HCEC 1CT (cell line): ENCODE results near the gene PCBP2.

Experiments used
- DNase-seq: peaks from one replicate; pipeline ENCODE4 v3.0.0-alpha.2; 2017

PCBP2 gene

DNA sequence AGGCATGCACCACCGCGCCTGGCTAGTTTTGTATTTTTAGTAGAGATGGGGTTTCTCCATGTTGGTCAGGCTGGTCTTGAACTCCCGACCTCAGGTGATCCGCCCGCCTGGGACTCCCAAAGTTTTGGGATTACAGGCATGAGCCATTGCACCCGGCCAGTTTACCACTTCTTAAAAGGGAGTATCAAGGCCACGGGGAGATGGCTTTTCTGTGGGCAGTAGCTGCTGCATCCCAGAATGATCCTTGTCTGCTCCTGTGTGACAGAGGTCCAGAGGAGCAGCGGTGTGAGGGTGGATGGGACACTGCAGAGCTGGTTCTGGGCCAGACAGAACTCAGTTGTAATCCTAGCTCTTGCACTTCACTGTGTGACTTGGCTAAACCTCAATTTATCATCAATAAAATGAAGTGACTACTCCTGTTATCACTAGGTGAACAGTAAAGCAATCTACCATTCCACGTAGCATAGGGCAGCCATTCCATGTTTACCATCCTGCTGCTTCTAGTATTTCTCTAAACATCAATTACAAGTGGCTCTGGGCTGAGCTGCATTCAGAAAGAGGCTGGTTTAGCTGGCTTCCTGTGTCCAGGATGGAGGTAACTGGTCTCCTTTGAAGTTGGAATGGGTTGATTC is 58.4 kb downstream of the PCBP2 start:
- no peak for DNase-seq

- DNase-seq: no peak
Measured at GRCh38 chr12:53513712-53514410, 62.0 kb downstream of the PCBP2 start.

- no peak for DNase-seq
Measured at GRCh38 chr12:53514628-53515290, 62.9 kb downstream of the PCBP2 start.

DNA sequence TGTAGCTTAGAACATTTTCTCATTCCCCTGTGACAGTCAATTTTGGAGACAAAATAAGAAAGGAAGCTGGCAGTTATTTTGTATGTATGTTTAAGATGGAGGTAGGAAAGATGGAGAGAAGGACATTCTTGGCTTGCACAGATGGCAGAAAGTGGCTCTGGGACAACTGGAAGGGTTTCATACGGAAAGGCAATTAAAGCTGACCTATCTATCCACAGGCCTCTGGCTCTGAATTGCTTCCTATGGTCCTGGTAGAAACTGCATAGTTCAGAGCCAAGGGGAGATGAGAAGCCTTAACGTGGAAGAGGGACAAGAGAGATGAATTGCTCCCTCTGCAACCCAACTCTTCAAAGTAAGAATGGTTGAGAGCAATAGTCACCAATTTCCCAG is 63.4 kb downstream of the PCBP2 start:
- DNase-seq: no peak

GRCh38 chr12:53516758-53517455 is 65.0 kb downstream of the PCBP2 start:
- DNase-seq: no peak

- peak; percentile 30 for DNase-seq
Measured at GRCh38 chr12:53518381-53518780, 66.5 kb downstream of the PCBP2 start.

DNA sequence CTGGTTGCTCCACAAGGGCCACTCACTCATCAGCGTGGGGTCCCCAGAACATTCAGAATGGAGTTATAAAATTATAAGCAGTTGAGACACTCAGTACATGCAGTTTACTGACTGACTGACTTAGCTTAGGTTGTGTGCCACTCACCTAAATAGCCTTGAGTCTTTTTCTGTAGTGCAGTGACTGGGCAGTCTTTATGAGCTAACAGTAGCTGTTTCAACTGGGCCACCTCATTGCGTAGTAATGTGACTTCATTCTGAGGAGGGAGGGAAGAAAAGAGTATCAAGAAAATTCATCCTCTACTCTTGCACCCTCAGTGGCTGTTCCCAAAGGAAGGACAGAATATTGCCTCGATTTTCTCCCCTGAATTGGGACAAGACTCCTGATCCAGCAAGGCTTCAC is 71.2 kb downstream of the PCBP2 start:
- no peak for DNase-seq

GRCh38 chr12:53524476-53524875 is 72.6 kb downstream of the PCBP2 start:
- DNase-seq: no peak

- DNase-seq: no peak
Measured at GRCh38 chr12:53530061-53530460, 78.2 kb downstream of the PCBP2 start.
